Measurements from ENCODE around the gene BLTP1.
A peak's percentile ranks its signal among the peaks of the same experiment; 100 is the strongest.
"Not testable (repeated sequence)": the region's sequence is repeated elsewhere in the genome, so short reads cannot be mapped to it uniquely, and the experiment has no call there.

Gene BLTP1, protein sequence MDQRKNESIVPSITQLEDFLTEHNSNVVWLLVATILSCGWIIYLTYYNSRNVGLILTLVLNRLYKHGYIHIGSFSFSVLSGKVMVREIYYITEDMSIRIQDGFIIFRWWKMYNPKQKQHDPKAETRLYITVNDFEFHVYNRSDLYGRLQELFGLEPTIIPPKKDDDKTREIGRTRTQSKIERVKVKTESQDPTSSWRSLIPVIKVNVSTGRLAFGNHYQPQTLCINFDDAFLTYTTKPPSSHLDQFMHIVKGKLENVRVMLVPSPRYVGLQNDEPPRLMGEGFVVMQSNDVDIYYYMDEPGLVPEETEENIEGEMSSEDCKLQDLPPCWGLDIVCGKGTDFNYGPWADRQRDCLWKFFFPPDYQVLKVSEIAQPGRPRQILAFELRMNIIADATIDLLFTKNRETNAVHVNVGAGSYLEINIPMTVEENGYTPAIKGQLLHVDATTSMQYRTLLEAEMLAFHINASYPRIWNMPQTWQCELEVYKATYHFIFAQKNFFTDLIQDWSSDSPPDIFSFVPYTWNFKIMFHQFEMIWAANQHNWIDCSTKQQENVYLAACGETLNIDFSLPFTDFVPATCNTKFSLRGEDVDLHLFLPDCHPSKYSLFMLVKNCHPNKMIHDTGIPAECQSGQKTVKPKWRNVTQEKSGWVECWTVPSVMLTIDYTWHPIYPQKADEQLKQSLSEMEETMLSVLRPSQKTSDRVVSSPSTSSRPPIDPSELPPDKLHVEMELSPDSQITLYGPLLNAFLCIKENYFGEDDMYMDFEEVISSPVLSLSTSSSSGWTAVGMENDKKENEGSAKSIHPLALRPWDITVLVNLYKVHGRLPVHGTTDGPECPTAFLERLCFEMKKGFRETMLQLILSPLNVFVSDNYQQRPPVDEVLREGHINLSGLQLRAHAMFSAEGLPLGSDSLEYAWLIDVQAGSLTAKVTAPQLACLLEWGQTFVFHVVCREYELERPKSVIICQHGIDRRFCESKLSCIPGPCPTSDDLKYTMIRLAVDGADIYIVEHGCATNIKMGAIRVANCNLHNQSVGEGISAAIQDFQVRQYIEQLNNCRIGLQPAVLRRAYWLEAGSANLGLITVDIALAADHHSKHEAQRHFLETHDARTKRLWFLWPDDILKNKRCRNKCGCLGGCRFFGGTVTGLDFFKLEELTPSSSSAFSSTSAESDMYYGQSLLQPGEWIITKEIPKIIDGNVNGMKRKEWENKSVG (N-terminal part only)

DNA sequence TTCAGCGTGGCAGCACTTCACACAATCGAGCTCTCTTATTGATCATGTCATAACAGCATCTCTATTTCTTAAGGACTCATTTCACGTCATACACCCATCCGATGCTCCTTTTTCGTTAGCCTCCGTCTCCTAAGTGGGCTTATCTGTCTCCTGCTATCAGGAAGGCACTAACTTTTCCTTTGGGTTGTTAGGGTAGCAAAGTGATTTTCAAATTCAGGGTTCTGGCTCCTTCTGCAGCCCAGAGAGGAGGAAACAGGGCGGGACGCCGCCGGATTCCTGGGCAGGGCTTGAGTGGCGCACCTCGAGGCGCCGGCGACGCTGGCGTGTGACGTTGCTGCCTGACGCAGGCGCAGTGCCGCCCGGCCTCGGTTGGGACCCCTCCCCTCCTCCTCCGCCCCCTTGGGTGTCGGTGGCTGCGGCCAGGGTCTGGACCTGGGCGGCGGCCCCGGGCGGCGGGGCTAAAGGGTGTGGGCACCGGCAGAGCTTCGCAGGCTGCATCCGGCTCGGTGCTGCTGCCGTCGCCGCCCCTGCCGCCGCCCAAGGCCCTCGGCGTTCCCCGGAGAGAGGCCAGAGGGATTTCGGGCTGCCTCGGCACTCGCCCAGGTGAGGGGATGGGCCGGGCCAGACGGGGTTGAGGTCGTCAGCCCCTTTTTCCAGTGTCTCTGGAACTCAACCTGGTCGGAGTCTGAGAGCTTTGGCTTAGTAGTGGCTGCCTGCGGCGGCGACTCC lies at the start of gene BLTP1:
Gene BLTP1 (plus strand): TSS at position 350 of the 729 bp plus-strand sequence. CDS start 18,317 bp downstream, outside the sequence.
- Mint-ChIP-seq H3K9me3 (no peaks in the 10 kb centered on the region), H3K4me1 (peaks cover 56% of the 10 kb centered on the region), H3K36me3 (ENCODE audit: insufficient read depth) (peaks cover 13% of the 10 kb centered on the region), H3K4me3 (peak within 1 kb of the TSS; percentile 93), H3K27me3 (no peaks in the 10 kb centered on the region), H3K27ac (ENCODE audit: low read depth) (peak within 1 kb of the TSS; percentile 96)
- ATAC-seq (replicated peaks; ENCODE audit: extremely low read depth, poor library complexity, severe bottlenecking) (peak; percentile 88), DNase-seq (ENCODE audit: low spot score in 2 of 2) (peak; percentile 73)

DNA sequence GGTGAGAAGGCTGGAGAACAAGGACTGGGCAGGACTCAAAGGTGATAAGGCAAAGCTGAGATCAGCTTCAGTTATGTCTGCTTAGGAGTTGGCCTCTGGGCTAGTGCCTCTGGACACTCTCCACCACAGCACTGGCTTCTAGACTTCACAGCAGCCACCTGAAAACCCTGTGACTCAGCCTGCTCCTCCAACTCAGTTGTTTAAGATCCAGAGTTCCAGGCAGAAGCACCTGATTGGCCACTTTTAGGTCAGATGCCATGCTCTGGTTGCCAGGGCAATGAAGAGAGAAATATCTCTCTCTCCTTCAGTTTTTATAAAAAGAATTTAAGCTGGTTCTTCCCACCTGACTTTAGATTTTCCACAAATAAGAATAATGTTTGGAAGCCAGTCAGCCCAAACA lies 47.9 kb upstream of the BLTP1 start:
- H3K9me3 Mint-ChIP-seq, result no peaks in the 10 kb centered on the region
- peaks cover 33% of the 10 kb centered on the region for H3K27me3 Mint-ChIP-seq
- ATAC-seq (replicated peaks; ENCODE audit: extremely low read depth, poor library complexity, severe bottlenecking) (no peak), DNase-seq (ENCODE audit: low spot score in 2 of 2) (no peak)
- H3K27ac Mint-ChIP-seq (ENCODE audit: low read depth), result no peak overlapping the region
- no peak overlapping the region for H3K4me3 Mint-ChIP-seq
- no peaks in the 10 kb centered on the region for H3K36me3 Mint-ChIP-seq (ENCODE audit: insufficient read depth)
- no peaks in the 10 kb centered on the region for H3K4me1 Mint-ChIP-seq

DNA sequence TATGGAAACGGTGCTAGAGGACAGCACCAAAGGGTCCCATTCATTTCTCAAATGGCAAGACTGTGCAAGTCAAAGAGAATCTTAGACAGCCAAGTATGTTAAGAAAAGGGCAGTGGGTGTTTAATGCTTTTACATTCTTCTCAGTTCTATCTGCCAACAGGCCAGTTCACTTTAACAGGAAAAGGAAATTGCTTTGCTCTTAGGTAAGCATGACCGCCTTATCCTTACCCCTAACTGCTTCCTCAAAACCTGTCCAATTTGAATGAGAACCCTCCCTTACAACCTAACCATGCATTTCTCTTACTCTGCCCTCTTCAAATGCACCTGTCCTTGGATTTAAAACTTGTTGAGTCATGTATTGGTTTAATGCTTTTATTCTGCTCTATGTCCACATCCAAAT lies 44.5 kb upstream of the BLTP1 start:
- peaks cover 22% of the 10 kb centered on the region for H3K27me3 Mint-ChIP-seq

DNA sequence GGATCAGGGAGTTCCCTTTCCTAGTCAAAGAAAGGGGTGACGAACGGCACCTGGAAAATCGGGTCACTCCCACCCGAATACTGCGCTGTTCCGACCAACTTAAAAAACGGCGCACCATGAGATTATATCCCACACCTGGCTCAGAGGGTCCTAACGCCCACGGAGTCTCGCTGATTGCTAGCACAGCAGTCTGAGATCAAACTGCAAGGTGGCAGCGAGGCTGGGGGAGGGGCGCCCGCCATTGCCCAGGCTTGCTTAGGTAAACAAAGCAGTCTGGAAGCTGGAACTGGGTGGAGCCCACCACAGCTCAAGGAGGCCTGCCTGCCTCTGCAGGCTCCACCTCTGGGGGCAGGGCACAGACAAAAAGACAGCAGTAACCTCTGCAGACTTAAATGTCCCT lies 41.8 kb upstream of the BLTP1 start:
- H3K4me3 Mint-ChIP-seq; H3K27ac Mint-ChIP-seq (ENCODE audit: low read depth); ATAC-seq (replicated peaks; ENCODE audit: extremely low read depth, poor library complexity, severe bottlenecking): not testable (repeated sequence)

More for the DNA sequence above, 44.5 kb upstream of the BLTP1 start:
- no peaks in the 10 kb centered on the region for H3K9me3 Mint-ChIP-seq
- no peak for DNase-seq (ENCODE audit: low spot score in 2 of 2)
- H3K27ac Mint-ChIP-seq (ENCODE audit: low read depth), result peak overlapping the region; percentile 6
- ATAC-seq (replicated peaks; ENCODE audit: extremely low read depth, poor library complexity, severe bottlenecking), result no peak
- no peak overlapping the region for H3K4me3 Mint-ChIP-seq
- H3K4me1 Mint-ChIP-seq, result no peaks in the 10 kb centered on the region
- no peaks in the 10 kb centered on the region for H3K36me3 Mint-ChIP-seq (ENCODE audit: insufficient read depth)

DNA sequence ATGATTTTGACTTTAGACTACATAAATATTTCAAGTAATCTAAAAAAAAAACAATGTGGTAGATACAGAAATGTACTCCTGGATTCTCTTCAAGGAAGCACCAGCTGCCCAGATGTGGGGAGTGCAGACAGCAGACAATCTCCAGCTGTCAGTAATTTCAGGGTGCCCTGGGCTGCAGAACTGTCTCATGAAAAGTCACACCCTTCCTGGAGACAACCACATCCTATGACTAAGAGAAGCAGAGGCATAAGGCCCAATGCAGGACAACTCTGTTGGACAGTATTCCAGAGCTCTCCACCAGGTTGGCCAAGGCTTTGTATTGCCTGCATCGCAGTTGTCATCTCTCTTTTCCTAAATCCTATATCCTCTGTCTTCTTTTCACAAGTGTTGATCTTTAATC lies 34.4 kb upstream of the BLTP1 start:
- Mint-ChIP-seq H3K27me3 (no peaks in the 10 kb centered on the region), H3K4me1 (peaks cover 23% of the 10 kb centered on the region), H3K27ac (ENCODE audit: low read depth) (peak overlapping the region; percentile 83), H3K4me3 (peak overlapping the region; percentile 37), H3K36me3 (ENCODE audit: insufficient read depth) (peaks cover 3% of the 10 kb centered on the region), H3K9me3 (no peaks in the 10 kb centered on the region)
- ATAC-seq (replicated peaks; ENCODE audit: extremely low read depth, poor library complexity, severe bottlenecking), result peak; percentile 87
- DNase-seq (ENCODE audit: low spot score in 2 of 2), result no peak

More for the DNA sequence above, 41.8 kb upstream of the BLTP1 start:
- DNase-seq (ENCODE audit: low spot score in 2 of 2); H3K9me3 Mint-ChIP-seq; H3K36me3 Mint-ChIP-seq (ENCODE audit: insufficient read depth); H3K4me1 Mint-ChIP-seq: not testable (repeated sequence)
- peaks cover 16% of the 10 kb centered on the region for H3K27me3 Mint-ChIP-seq

DNA sequence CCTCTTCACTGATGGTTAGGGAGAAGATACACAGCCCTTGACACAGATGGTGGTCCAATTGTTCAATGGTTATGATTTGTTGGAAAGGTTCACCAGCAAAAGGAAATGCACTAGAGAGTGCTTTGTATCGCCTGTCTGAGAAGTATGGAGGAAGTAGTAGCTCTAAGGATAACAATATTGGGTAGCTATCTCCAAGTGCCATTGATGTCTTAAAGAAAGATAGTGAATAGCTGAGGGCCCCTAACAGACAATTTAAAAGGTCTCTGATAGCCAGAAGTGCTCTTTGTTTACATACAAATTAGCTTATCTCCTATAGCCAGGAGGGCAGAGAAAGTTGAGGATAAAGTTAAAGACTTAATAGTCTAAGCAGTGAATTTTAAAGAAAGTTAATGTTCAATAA lies 33.9 kb upstream of the BLTP1 start:
- H3K27ac Mint-ChIP-seq (ENCODE audit: low read depth), result no peak overlapping the region
- ATAC-seq (replicated peaks; ENCODE audit: extremely low read depth, poor library complexity, severe bottlenecking), result peak; percentile 15

DNA sequence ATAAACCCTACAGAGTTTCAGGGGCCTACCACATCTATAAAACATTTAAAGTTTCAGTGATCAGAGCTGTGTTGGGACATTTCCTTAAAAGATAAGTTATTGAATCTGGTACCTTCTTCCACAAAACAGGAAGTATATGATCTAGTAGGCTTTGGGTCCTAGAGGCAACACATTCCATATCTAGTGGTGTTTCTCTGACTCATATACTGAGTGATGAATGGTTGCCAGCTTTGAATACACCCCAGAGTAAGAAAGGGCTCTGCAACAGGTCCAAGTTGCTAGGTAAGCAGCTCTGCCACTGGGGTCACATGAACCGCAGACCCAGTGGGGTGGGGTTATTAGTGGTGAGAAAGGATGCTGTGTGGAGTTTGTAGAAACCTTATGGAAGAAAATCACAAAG lies 32.4 kb upstream of the BLTP1 start:
- Mint-ChIP-seq H3K27me3 (no peaks in the 10 kb centered on the region), H3K36me3 (ENCODE audit: insufficient read depth) (peaks cover 3% of the 10 kb centered on the region), H3K27ac (ENCODE audit: low read depth) (no peak overlapping the region), H3K4me3 (no peak overlapping the region), H3K4me1 (peaks cover 23% of the 10 kb centered on the region), H3K9me3 (peaks cover 4% of the 10 kb centered on the region)
- ATAC-seq (replicated peaks; ENCODE audit: extremely low read depth, poor library complexity, severe bottlenecking) (no peak), DNase-seq (ENCODE audit: low spot score in 2 of 2) (no peak)

More for the DNA sequence above, 33.9 kb upstream of the BLTP1 start:
- Mint-ChIP-seq H3K27me3 (no peaks in the 10 kb centered on the region), H3K36me3 (ENCODE audit: insufficient read depth) (peaks cover 3% of the 10 kb centered on the region), H3K9me3 (no peaks in the 10 kb centered on the region), H3K4me1 (peaks cover 23% of the 10 kb centered on the region), H3K4me3 (no peak overlapping the region)
- DNase-seq (ENCODE audit: low spot score in 2 of 2), result no peak

DNA sequence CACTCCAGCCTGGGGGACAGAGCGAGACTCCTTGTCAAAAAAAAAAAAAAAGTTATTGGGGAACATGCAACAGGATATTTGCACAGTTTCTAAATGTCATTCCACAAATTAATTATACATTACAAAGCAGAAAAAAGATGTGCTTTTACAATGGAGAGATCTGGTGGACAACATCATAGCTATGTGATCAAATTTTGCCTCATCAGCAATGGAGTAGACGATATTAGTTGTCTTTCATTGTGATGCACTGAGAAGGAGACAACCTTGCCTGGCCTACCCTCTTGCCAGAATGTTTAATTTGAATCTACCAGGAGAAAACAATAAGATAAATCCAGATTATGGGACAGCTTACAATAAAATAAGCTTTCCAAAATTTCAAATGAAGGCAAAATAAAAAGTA lies 30.5 kb upstream of the BLTP1 start:
- Mint-ChIP-seq H3K4me3 (no peak overlapping the region), H3K27ac (ENCODE audit: low read depth) (no peak overlapping the region), H3K27me3 (no peaks in the 10 kb centered on the region), H3K36me3 (ENCODE audit: insufficient read depth) (no peaks in the 10 kb centered on the region), H3K4me1 (peaks cover 19% of the 10 kb centered on the region), H3K9me3 (peaks cover 5% of the 10 kb centered on the region)
- ATAC-seq (replicated peaks; ENCODE audit: extremely low read depth, poor library complexity, severe bottlenecking) (no peak), DNase-seq (ENCODE audit: low spot score in 2 of 2) (no peak)

DNA sequence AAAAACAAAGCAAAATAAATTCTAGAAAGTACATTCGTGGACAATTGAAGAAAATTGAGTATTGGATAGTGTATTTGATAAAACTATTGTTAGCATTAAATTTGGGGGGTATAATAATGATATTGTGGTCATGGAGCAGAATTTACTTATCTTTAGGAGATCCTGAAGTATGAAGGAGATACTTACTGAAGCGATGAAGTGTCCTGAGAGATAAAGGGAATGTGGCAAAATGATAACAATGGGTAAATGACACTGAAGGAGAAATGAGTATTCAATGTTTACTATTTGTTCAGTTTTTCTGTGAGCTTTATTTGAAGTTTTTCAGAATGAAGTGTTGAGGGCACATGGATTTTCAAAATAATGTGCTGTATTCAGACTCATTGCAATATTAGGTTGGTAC lies 30.0 kb upstream of the BLTP1 start:
- DNase-seq (ENCODE audit: low spot score in 2 of 2) (no peak), ATAC-seq (replicated peaks; ENCODE audit: extremely low read depth, poor library complexity, severe bottlenecking) (no peak)
- H3K4me3 Mint-ChIP-seq, result no peak overlapping the region
- no peak overlapping the region for H3K27ac Mint-ChIP-seq (ENCODE audit: low read depth)
- peaks cover 5% of the 10 kb centered on the region for H3K9me3 Mint-ChIP-seq
- no peaks in the 10 kb centered on the region for H3K27me3 Mint-ChIP-seq
- peaks cover 14% of the 10 kb centered on the region for H3K4me1 Mint-ChIP-seq
- no peaks in the 10 kb centered on the region for H3K36me3 Mint-ChIP-seq (ENCODE audit: insufficient read depth)

DNA sequence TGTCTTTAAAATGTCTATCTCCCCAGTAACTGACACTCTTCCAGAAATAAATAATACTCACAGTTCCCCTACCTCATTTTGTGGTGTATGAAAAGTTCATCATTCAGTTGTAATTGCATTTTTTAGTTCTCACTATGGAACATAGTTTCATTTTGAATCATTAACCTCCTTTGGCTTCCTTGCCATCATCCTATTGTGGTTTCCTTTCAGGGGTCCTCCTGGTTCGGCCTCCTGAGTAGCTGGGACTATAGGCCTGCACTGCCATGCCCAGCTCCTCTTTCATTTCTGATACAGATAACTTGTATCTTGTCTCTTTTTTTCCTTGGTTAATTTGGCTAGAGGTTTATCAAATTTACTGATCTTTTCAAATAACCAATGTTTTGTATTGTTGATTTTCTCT lies 23.1 kb upstream of the BLTP1 start:
- Mint-ChIP-seq H3K27ac (ENCODE audit: low read depth) (no peak overlapping the region), H3K27me3 (no peaks in the 10 kb centered on the region), H3K36me3 (ENCODE audit: insufficient read depth) (no peaks in the 10 kb centered on the region), H3K9me3 (peaks cover 5% of the 10 kb centered on the region), H3K4me3 (no peak overlapping the region), H3K4me1 (peaks cover 11% of the 10 kb centered on the region)
- ATAC-seq (replicated peaks; ENCODE audit: extremely low read depth, poor library complexity, severe bottlenecking), result no peak
- no peak for DNase-seq (ENCODE audit: low spot score in 2 of 2)

DNA sequence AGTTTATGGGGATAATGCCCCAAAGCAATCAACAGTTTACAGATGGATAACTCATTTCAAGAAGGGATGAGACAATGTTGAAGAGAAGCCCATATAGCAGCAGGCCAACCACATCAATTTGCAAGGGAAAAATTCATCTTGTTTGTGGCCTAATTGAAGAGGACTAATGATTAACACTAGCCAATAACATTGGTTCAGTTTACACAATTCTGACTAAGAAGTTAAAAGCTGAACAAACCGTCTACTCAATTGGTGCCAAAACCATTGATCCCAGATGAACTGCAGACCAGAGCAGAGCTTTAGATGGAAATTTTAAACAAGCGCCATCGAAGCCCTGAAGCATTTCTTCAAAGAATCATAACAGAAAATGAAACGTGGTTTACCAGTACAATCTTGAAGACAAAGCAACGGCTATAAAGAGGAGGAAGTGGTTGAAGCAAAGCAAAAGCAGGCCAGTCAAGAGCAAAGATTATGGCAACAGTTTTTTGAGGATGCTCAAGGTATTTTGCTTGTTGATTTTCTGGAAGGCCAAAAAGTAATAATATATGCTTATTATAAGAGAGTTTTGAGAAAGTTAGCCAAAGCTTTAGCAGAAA lies 20.5 kb upstream of the BLTP1 start:
- ATAC-seq (replicated peaks; ENCODE audit: extremely low read depth, poor library complexity, severe bottlenecking), result peak; percentile 82
- H3K36me3 Mint-ChIP-seq (ENCODE audit: insufficient read depth), result no peaks in the 10 kb centered on the region
- H3K4me3 Mint-ChIP-seq, result no peak overlapping the region
- DNase-seq (ENCODE audit: low spot score in 2 of 2), result no peak
- no peaks in the 10 kb centered on the region for H3K27me3 Mint-ChIP-seq
- H3K27ac Mint-ChIP-seq (ENCODE audit: low read depth), result peak overlapping the region; percentile 16
- peaks cover 11% of the 10 kb centered on the region for H3K4me1 Mint-ChIP-seq
- no peaks in the 10 kb centered on the region for H3K9me3 Mint-ChIP-seq
